SK-N-SH (cell line): ENCODE results near the gene TRMT112. TPM values are rescaled to one million over a fixed set of nuclear protein-coding genes. Genes with fewer than 3 reads are reported as not detected.
"Not testable (repeated sequence)": the region's sequence is repeated elsewhere in the genome, so short reads cannot be mapped to it uniquely, and the experiment has no call there.

ENCODE experiments used
- CTCF ChIA-PET: fragments of 300-600, 350-600 bp; formaldehyde crosslinking; extraction: SDS; loops from one replicate; lab custom pipeline; 2021; lab: Yijun Ruan, JAX
- POLR2A ChIA-PET: fragments of 350-600 bp; sonication (Branson Sonifier 250); formaldehyde crosslinking; extraction: SDS; loops from one replicate; lab custom pipeline; 2020; ENCODE audit warnings: antibody characterized with exemption, inconsistent platforms; lab: Yijun Ruan, JAX
- DNase-seq: peaks from one replicate; pipeline ENCODE4 v3.0.0; 2012
- H2AFZ ChIP-seq: fragments of 200-600 bp; sonication (generic); 2 replicates; pipeline ENCODE4 v1.8.1; 2016; ENCODE audit warnings: antibody characterized with exemption, mild to moderate bottlenecking, low read depth
- H3F3A ChIP-seq: fragments of 200-600 bp; sonication (generic); replicated peaks from 2 replicates; pipeline ENCODE3; 2016; ENCODE audit warnings: antibody characterized with exemption, mild to moderate bottlenecking; ENCODE audit not compliant: insufficient read depth
- H3K27ac ChIP-seq, 2 experiments: fragments of 200-500 bp in 1 of 2; fragments of 200-600 bp in 1 of 2; sonication (Bioruptor generic) in 1 of 2; sonication (generic), shearing (Covaris generic) in 1 of 2; 2 replicates each; pipeline versions ENCODE4 v1.5.1 to v1.6.1; 2014 to 2016; ENCODE audit warnings: low read depth in 2 of 2, inconsistent platforms in 1 of 2, low read length in 1 of 2, mild to moderate bottlenecking in 1 of 2, mixed read lengths in 1 of 2
- H3K27me3 ChIP-seq: fragments of 200-600 bp; sonication (generic), shearing (Covaris generic); 2 replicates; pipeline ENCODE4 v1.6.1; 2016; ENCODE audit warnings: mixed run types; ENCODE audit not compliant: insufficient read depth
- H3K36me3 ChIP-seq, 2 experiments: fragments of 200-500 bp in 1 of 2; fragments of 200-600 bp in 1 of 2; sonication (Bioruptor generic) in 1 of 2; sonication (generic) in 1 of 2; replicated peaks in 1 of 2; 2 replicates each; pipeline versions ENCODE3 to v1.5.1; 2014 to 2016; ENCODE audit warnings: low read length in 1 of 2, mild to moderate bottlenecking in 1 of 2; ENCODE audit not compliant: insufficient read depth in 2 of 2, control insufficient read depth in 1 of 2
- H3K4me1 ChIP-seq, 2 experiments: fragments of 200-500 bp in 1 of 2; fragments of 200-600 bp in 1 of 2; sonication (Bioruptor generic) in 1 of 2; sonication (generic), shearing (Covaris generic) in 1 of 2; 2 replicates each; pipeline versions ENCODE4 v1.5.1 to v1.6.1; 2014 to 2016; ENCODE audit warnings: low read depth in 1 of 2, low read length in 1 of 2, mixed run types in 1 of 2; ENCODE audit not compliant: insufficient read depth in 2 of 2, control insufficient read depth in 1 of 2
- H3K4me2 ChIP-seq: fragments of 200-600 bp; sonication (generic), shearing (Covaris generic); 2 replicates; pipeline ENCODE4 v1.6.1; 2017; ENCODE audit warnings: mixed run types
- H3K4me3 ChIP-seq, 2 experiments: fragments of 200-500 bp in 1 of 2; fragments of 200-600 bp in 1 of 2; sonication (Bioruptor generic) in 1 of 2; sonication (generic), shearing (Covaris generic) in 1 of 2; 2 replicates each; pipeline versions ENCODE4 v1.5.1 to v1.8.1; 2014 to 2016; ENCODE audit warnings: low read depth in 2 of 2, inconsistent platforms in 1 of 2, low read length in 1 of 2, mild to moderate bottlenecking in 1 of 2, mixed read lengths in 1 of 2, moderate library complexity in 1 of 2
- H3K79me2 ChIP-seq: fragments of 200-600 bp; sonication (generic); 2 replicates; pipeline ENCODE4 v1.8.1; 2017; ENCODE audit warnings: mild to moderate bottlenecking; ENCODE audit not compliant: insufficient read depth
- H3K9ac ChIP-seq: fragments of 200-600 bp; sonication (generic); 2 replicates; pipeline ENCODE4 v1.6.1; 2017; ENCODE audit warnings: mixed run types
- H3K9me2 ChIP-seq: fragments of 200-600 bp; sonication (generic); 2 replicates; pipeline ENCODE4 v1.6.1; 2017; ENCODE audit warnings: mixed run types
- H3K9me3 ChIP-seq: fragments of 200-600 bp; sonication (generic); 2 replicates; pipeline ENCODE4 v1.6.1; 2017; ENCODE audit warnings: mixed run types, mild to moderate bottlenecking, moderate library complexity
- H4K20me1 ChIP-seq: fragments of 200-600 bp; sonication (generic); 2 replicates; pipeline ENCODE4 v1.6.1; 2017; ENCODE audit warnings: mild to moderate bottlenecking, mixed run types; ENCODE audit not compliant: insufficient read depth
- FOXM1 ChIP-seq: IDR thresholded peaks from 2 replicates; pipeline ENCODE4 v1.4.0; 2012; ENCODE audit warnings: low read depth, mild to moderate bottlenecking
- IRF3 ChIP-seq: fragments of 150-350 bp; IDR thresholded peaks from 2 replicates; pipeline ENCODE4 v1.6.1; 2016; ENCODE audit warnings: mild to moderate bottlenecking, low read depth, low read length
- JUND ChIP-seq: IDR thresholded peaks from 2 replicates; pipeline ENCODE4 v1.4.0; 2012
- NFIC ChIP-seq: IDR thresholded peaks from 2 replicates; pipeline ENCODE4 v1.4.0; 2012; ENCODE audit warnings: borderline replicate concordance
- PBX3 ChIP-seq: IDR thresholded peaks from 2 replicates; pipeline ENCODE4; 2012
- POLR2AphosphoS5 ChIP-seq: IDR thresholded peaks from 2 replicates; pipeline ENCODE4 v1.6.1; 2012; ENCODE audit warnings: low read depth, low read length
- SMC3 ChIP-seq: IDR thresholded peaks from 2 replicates; pipeline ENCODE4 v1.6.1; 2012; ENCODE audit warnings: low read depth, low read length, improper control_type of control experiment
- TCF12 ChIP-seq: IDR thresholded peaks from 2 replicates; pipeline ENCODE4 v1.4.0; 2012
- TEAD4 ChIP-seq: IDR thresholded peaks from 2 replicates; pipeline ENCODE4 v1.4.0; 2012; ENCODE audit warnings: mild to moderate bottlenecking, borderline replicate concordance; ENCODE audit not compliant: insufficient read depth
- USF1 ChIP-seq: IDR thresholded peaks from 2 replicates; pipeline ENCODE4 v1.4.0; 2012; ENCODE audit warnings: low read depth, borderline replicate concordance
- USF2 ChIP-seq: fragments of 150-350 bp; IDR thresholded peaks from 2 replicates; pipeline ENCODE4 v1.6.1; 2017; ENCODE audit warnings: antibody characterized with exemption, low read length, low read depth, borderline replicate concordance
- WGBS: methylation state at CpG from one replicate; pipeline ENCODE4 v1.1.6; 2017; ENCODE audit warnings: low lambda C conversion rate; 5-methylcytosine and 5-hydroxymethylcytosine counted together
- polyA plus RNA-seq, 3 experiments: library from polyadenylated mRNA; depleted of rRNA; stranded (reverse); fragments of >200 nt; gene quantifications; 2 replicates each; pipeline ENCODE4 v1.2.3, GENCODE V29; 2012

Gene TRMT112
- polyA plus RNA-seq, 1 of the 3 experiments (the other 2 are of a cell fraction) = 699 TPM

GRCh38 chr11:64313491-64314145, 3.7 kb downstream of the TRMT112 start:
- H3K27ac ChIP-seq = no peak overlapping the region
- H3K9me3 ChIP-seq = no peaks in the 10 kb centered on the region
- peaks cover 0 to 20% of the 10 kb centered on the region in 2 experiments for H3K36me3 ChIP-seq
- peaks cover 0 to 7% of the 10 kb centered on the region in 2 experiments; a peak in 2 of 4 replicates for H3K4me1 ChIP-seq
- ChIA-PET POLR2A (no interaction called here), CTCF (interaction anchor here (0.7 to 1.9 kb wide), 5 partner anchors 9 to 799 kb away, joined by 3 to 8 read pairs (median 3); partner anchors contain the start of genes CATSPERZ and ESRRA)
- H3F3A ChIP-seq = peaks cover 6% of the 10 kb centered on the region
- H3K9ac ChIP-seq = no peak overlapping the region
- no peak overlapping the region for H3K4me2 ChIP-seq
- DNase-seq = no peak
- H3K79me2 ChIP-seq = peaks cover 31% of the 10 kb centered on the region
- 85% methylated on average over 17 of the region's 18 CpGs for WGBS
- H3K4me3 ChIP-seq = no peak overlapping the region
- H3K9me2 ChIP-seq = no peaks in the 10 kb centered on the region
- H3K27me3 ChIP-seq = no peaks in the 10 kb centered on the region
- no peak overlapping the region for H2AFZ ChIP-seq
- no peak for TF ChIP-seq FOXM1
- TF ChIP-seq POLR2AphosphoS5 = no peak
- no peak for TF ChIP-seq SMC3
- no peak for TF ChIP-seq JUND
- no peak for TF ChIP-seq NFIC
- TF ChIP-seq USF1 = no peak
- TF ChIP-seq TEAD4 = no peak
- TF ChIP-seq IRF3 = no peak
- no peak for TF ChIP-seq PBX3
- TF ChIP-seq USF2 = no peak
- no peak for TF ChIP-seq TCF12
- H4K20me1 ChIP-seq = no peaks in the 10 kb centered on the region

GRCh38 chr11:64312947-64313346, 4.4 kb downstream of the TRMT112 start:
- Histone ChIP-seq H3K4me1 (peaks cover 0 to 7% of the 10 kb centered on the region in 2 experiments; a peak in 2 of 4 replicates), H3K36me3 (peaks cover 0 to 20% of the 10 kb centered on the region in 2 experiments), H3K9ac (no peak overlapping the region), H2AFZ (no peak overlapping the region), H3K79me2 (peaks cover 27% of the 10 kb centered on the region), H3K27me3 (no peaks in the 10 kb centered on the region), H3K4me2 (no peak overlapping the region), H3K9me2 (no peaks in the 10 kb centered on the region), H3K27ac (no peak overlapping the region; a peak in 1 of 4 replicates), H3K9me3 (no peaks in the 10 kb centered on the region), H3F3A (peaks cover 6% of the 10 kb centered on the region), H3K4me3 (no peak overlapping the region), H4K20me1 (no peaks in the 10 kb centered on the region)
- POLR2A ChIA-PET = no interaction called here
- no peak for DNase-seq
- 95% methylated on average over 10 of the region's 10 CpGs for WGBS
- CTCF ChIA-PET = interaction anchor here (0.9 to 1.9 kb wide), 7 partner anchors 8 to 800 kb away, joined by 3 to 8 read pairs (median 4); partner anchors contain the start of genes CATSPERZ and ESRRA
- TF ChIP-seq FOXM1 = no peak
- TF ChIP-seq JUND = no peak
- no peak for TF ChIP-seq POLR2AphosphoS5
- TF ChIP-seq, all 33 proteins: peak for 0

- POLR2A ChIA-PET = interaction anchor here (1.6 kb wide), 1 partner anchor 10 kb away, joined by 9 read pairs; the partner anchor contains the start of gene PRDX5
Observed at GRCh38 chr11:64307795-64308194, 9.6 kb downstream of the TRMT112 start.

More at GRCh38 chr11:64307795-64308194, 9.6 kb downstream of the TRMT112 start:
- H4K20me1 ChIP-seq, DNase-seq, H2AFZ ChIP-seq, H3K27ac ChIP-seq, H3K9me2 ChIP-seq, CTCF ChIA-PET, H3K4me2 ChIP-seq, H3K9me3 ChIP-seq, H3K27me3 ChIP-seq, H3K36me3 ChIP-seq, H3K4me3 ChIP-seq, H3K9ac ChIP-seq: not testable (repeated sequence)
- Histone ChIP-seq H3F3A (peaks cover 12% of the 10 kb centered on the region), H3K4me1 (peaks cover 5 to 18% of the 10 kb centered on the region in 2 experiments; a peak in 2 of 4 replicates), H3K79me2 (peaks cover 34% of the 10 kb centered on the region; the same call in 1 of the 2 replicates)
- WGBS = 97% methylated on average over 5 of the region's 5 CpGs
